ENCODE data around the gene GPC4.

DNA sequence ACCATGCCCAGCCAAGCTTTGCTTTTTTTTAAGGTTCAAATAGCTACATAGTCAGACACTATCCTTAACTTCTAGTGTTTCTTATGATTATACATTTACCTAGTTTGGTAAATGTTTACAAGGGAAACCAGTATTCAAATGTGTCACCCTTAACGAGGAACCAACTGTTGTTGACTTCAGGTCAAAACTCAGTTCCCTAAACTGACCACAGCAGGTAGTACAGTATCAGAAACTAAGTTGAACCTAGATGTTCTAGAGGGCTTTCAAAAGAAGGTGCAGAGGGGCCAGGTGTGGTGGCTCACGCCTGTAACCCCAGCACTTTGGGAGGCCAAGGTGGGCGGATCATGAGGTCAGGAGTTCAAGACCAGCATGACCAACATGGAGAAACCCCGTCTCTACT lies 11.3 kb downstream of the GPC4 start:
- TF ChIP-seq CTCF (IDR thresholded peaks at IDR 0.05; ENCODE audit: insufficient read depth, low read length, poor library complexity, severe bottlenecking) (no peak), EZH2phosphoT487 (conservative IDR thresholded peaks at IDR 0.05; ENCODE audit: low read length) (no peak)

All from SU-DHL-6 (cell line).